Tibial artery (tissue), 4 donors: Measurements from ENCODE around the gene CEP290.

ENCODE experiments used
- DNase-seq, 2 donors: peaks; one replicate each; pipeline ENCODE4 v3.0.0-alpha.2; 2019
- H3K27ac ChIP-seq, 2 donors: fragments of 200-600 bp; sonication (generic) in 1 of 2; 1 replicate in 1 of 2; 2 replicates in 1 of 2; pipeline ENCODE4 v1.5.1; 2018 to 2019; ENCODE audit warnings: mild to moderate bottlenecking in 1 of 2
- H3K27me3 ChIP-seq, 2 donors: fragments of 200-600 bp; sonication (generic) in 1 of 2; one replicate each; pipeline versions ENCODE4 v1.5.1 to v1.6.0; 2016 to 2019
- H3K36me3 ChIP-seq, 3 donors: fragments of 200-600 bp; sonication (generic) in 2 of 3; one replicate each; pipeline ENCODE4 v1.5.1; 2016 to 2019; ENCODE audit warnings: mild to moderate bottlenecking in 2 of 3
- H3K4me1 ChIP-seq, 4 donors: fragments of 200-600 bp; sonication (generic) in 2 of 4; 1 replicate in 3 of 4; 2 replicates in 1 of 4; pipeline ENCODE4 v1.5.1; 2016 to 2019
- H3K4me3 ChIP-seq, 2 donors: fragments of 200-600 bp; sonication (generic) in 1 of 2; 1 replicate in 1 of 2; 2 replicates in 1 of 2; pipeline ENCODE4 v1.5.1; 2018 to 2019; ENCODE audit warnings: mild to moderate bottlenecking in 2 of 2
- H3K9me3 ChIP-seq, 3 donors: fragments of 200-600 bp; sonication (generic) in 1 of 3; one replicate each; pipeline ENCODE4 v1.5.1; 2016 to 2019
- CTCF ChIP-seq, 2 experiments: fragments of 200-600 bp in 1 of 2; fragments of 450-650 bp in 1 of 2; IDR thresholded peaks; one replicate each; pipeline ENCODE4 v1.5.1; 2017 to 2019; ENCODE audit warnings: antibody characterized with exemption in 2 of 2, mild to moderate bottlenecking in 1 of 2, moderate library complexity in 1 of 2
- intact Hi-C: fragments of 100-400 bp; cut with DNase I; formaldehyde crosslinking; loops from one replicate; pipeline ENCODE4 v1.15.0; 2023; ENCODE audit warnings: low total_unique reads

Gene CEP290

GRCh38 chr12:88062474-88062873 is 79.4 kb downstream of the CEP290 start:
- no peak overlapping the region for H3K27ac ChIP-seq
- DNase-seq, result no peak
- intact Hi-C loops, result no loop called here
- TF ChIP-seq CTCF (IDR thresholded peaks at IDR 0.05), result no peak
- no peaks in the 10 kb centered on the region for H3K4me1 ChIP-seq
- no peaks in the 10 kb centered on the region for H3K9me3 ChIP-seq
- H3K36me3 ChIP-seq, result peaks cover 8 to 31% (median 29%) of the 10 kb centered on the region in 3 donors
- no peaks in the 10 kb centered on the region for H3K27me3 ChIP-seq
- no peak overlapping the region for H3K4me3 ChIP-seq

GRCh38 chr12:88058719-88059077 is 83.2 kb downstream of the CEP290 start:
- no peaks in the 10 kb centered on the region for H3K9me3 ChIP-seq
- no peaks in the 10 kb centered on the region for H3K4me1 ChIP-seq
- H3K4me3 ChIP-seq, result no peak overlapping the region
- no peaks in the 10 kb centered on the region for H3K27me3 ChIP-seq
- TF ChIP-seq CTCF (IDR thresholded peaks at IDR 0.05), result no peak
- intact Hi-C loops, result no loop called here
- peaks cover 17 to 44% (median 41%) of the 10 kb centered on the region in 3 donors for H3K36me3 ChIP-seq
- no peak overlapping the region for H3K27ac ChIP-seq
- no peak for DNase-seq

DNA sequence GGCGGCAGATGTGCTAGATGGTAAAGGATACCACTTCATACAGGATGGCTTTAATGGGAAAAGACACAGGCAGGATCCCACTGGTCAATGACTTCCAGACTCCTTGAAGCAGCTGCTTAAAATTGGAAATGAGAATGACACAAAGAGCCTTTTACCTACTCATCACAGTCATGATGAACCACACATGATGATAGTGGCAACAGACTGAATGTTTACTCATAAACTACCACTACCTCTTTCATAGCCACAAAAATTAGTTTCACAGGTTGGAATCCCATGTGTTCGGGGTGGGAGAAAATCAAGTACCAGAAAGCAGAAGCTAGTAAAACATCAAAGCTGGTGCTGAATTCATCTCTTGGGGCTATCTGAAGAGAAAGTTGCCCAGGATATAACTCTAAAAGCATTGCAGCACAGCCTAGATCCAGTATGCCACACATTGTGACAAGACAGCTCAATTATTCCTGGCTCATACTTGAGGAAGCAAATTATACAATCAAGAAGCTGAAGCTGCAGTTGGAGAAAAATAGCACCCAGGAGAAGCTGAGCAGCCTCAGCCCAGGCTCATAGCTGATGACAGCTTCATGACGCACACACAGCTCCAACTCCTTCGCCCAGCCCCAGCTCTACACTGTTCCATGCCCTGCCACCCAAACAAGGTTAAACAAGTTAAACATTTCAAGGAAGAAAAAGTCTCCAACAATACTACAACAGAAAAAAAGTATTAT is 83.7 kb downstream of the CEP290 start:
- DNase-seq, result no peak
- H3K4me1 ChIP-seq, result no peaks in the 10 kb centered on the region
- peaks cover 18 to 44% (median 41%) of the 10 kb centered on the region in 3 donors for H3K36me3 ChIP-seq
- no peak overlapping the region for H3K4me3 ChIP-seq
- no peak for TF ChIP-seq CTCF (IDR thresholded peaks at IDR 0.05)
- H3K27me3 ChIP-seq, result no peaks in the 10 kb centered on the region
- intact Hi-C loops, result no loop called here
- H3K27ac ChIP-seq, result no peak overlapping the region
- no peaks in the 10 kb centered on the region for H3K9me3 ChIP-seq

GRCh38 chr12:88056571-88056970 is 85.3 kb downstream of the CEP290 start:
- no peaks in the 10 kb centered on the region for H3K27me3 ChIP-seq
- H3K36me3 ChIP-seq, result peaks cover 14 to 46% (median 41%) of the 10 kb centered on the region in 3 donors
- intact Hi-C loops, result no loop called here
- no peak overlapping the region for H3K27ac ChIP-seq
- TF ChIP-seq CTCF (IDR thresholded peaks at IDR 0.05), result no peak
- no peak for DNase-seq
- H3K4me1 ChIP-seq, result no peaks in the 10 kb centered on the region
- no peak overlapping the region for H3K4me3 ChIP-seq
- H3K9me3 ChIP-seq, result no peaks in the 10 kb centered on the region

DNA sequence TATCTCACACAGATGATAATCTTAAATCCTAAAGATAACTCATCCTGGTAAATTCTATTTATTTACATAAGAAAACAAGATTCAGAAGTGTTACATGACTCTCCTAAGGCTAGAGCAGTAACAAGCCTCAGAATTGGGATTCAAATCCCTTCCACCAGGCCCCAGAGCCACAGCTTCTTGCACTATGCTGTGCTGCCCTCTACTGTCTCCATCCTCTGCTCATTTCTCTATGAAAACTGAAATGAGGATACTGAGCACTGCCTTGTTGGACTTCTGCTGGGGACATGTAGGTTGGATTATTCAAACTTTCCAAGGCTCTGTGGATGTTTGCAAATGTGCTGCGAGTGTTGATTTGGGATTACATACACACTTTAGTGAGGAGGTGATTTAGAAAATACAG is 89.2 kb downstream of the CEP290 start:
- H3K27ac ChIP-seq, result no peak overlapping the region
- H3K36me3 ChIP-seq, result peaks cover 27 to 53% (median 36%) of the 10 kb centered on the region in 3 donors
- no peak for DNase-seq
- peak in 1 of 2 experiments; percentile 20 for TF ChIP-seq CTCF (IDR thresholded peaks at IDR 0.05)
- intact Hi-C loops, result no loop called here
- no peaks in the 10 kb centered on the region for H3K9me3 ChIP-seq
- H3K4me3 ChIP-seq, result no peak overlapping the region
- H3K4me1 ChIP-seq, result no peaks in the 10 kb centered on the region
- no peaks in the 10 kb centered on the region for H3K27me3 ChIP-seq
